HEK293 (cell line): ENCODE results near the gene MAP2.

Experiments
- CTCF ChIP-seq: fragments of 450-650 bp; formaldehyde crosslinking; IDR thresholded peaks from 2 replicates; pipeline ENCODE4 v1.5.1; 2016; ENCODE audit warnings: missing biosample characterization, missing genetic modification characterization
- YY1 ChIP-seq: fragments of 450-650 bp; formaldehyde crosslinking; IDR thresholded peaks from 2 replicates; pipeline ENCODE4 v1.5.1; 2018; ENCODE audit warnings: missing biosample characterization, missing genetic modification characterization
- ZBTB21 ChIP-seq: fragments of 450-650 bp; formaldehyde crosslinking; IDR thresholded peaks from 2 replicates; pipeline ENCODE4 v1.5.1; 2017; ENCODE audit warnings: missing biosample characterization, missing genetic modification characterization
- ZNF175 ChIP-seq: fragments of 450-650 bp; formaldehyde crosslinking; IDR thresholded peaks from 2 replicates; pipeline ENCODE4 v1.5.1; 2016; ENCODE audit warnings: missing biosample characterization, missing genetic modification characterization
- ZNF184 ChIP-seq: fragments of 450-650 bp; IDR thresholded peaks from 2 replicates; pipeline ENCODE4 v1.5.1; 2018; ENCODE audit warnings: missing biosample characterization, mild to moderate bottlenecking, missing genetic modification characterization
- ZNF292 ChIP-seq: fragments of 450-650 bp; formaldehyde crosslinking; IDR thresholded peaks from 2 replicates; pipeline ENCODE4 v1.5.1; 2016; ENCODE audit warnings: low read depth, missing biosample characterization, missing genetic modification characterization, borderline replicate concordance
- ZNF510 ChIP-seq: fragments of 450-650 bp; formaldehyde crosslinking; IDR thresholded peaks from 2 replicates; pipeline ENCODE4 v1.5.1; 2018; ENCODE audit warnings: mild to moderate bottlenecking, missing genetic modification characterization, missing biosample characterization; ENCODE audit not compliant: insufficient replicate concordance
- ZNF513 ChIP-seq: fragments of 450-650 bp; IDR thresholded peaks from 2 replicates; pipeline ENCODE4 v1.5.1; 2018; ENCODE audit warnings: missing biosample characterization, missing genetic modification characterization
- TF ChIP-seq, protein P1 (sequence below): fragments of 450-650 bp; formaldehyde crosslinking; conservative IDR thresholded peaks from 2 replicates; pipeline ENCODE4 v1.5.1; 2016; ENCODE audit warnings: low read depth, missing biosample characterization, missing genetic modification characterization
- TF ChIP-seq, protein P2 (sequence below): fragments of 450-650 bp; formaldehyde crosslinking; IDR thresholded peaks from 2 replicates; pipeline ENCODE4 v1.5.1; 2016; ENCODE audit warnings: missing biosample characterization, missing genetic modification characterization, borderline replicate concordance

- TF ChIP-seq ZNF292 = no peak
- TF ChIP-seq ZNF184 (tag by site-specific recombination) = no peak
- no peak for TF ChIP-seq ZBTB21 (tag by site-specific recombination)
- TF ChIP-seq, protein P1, sequence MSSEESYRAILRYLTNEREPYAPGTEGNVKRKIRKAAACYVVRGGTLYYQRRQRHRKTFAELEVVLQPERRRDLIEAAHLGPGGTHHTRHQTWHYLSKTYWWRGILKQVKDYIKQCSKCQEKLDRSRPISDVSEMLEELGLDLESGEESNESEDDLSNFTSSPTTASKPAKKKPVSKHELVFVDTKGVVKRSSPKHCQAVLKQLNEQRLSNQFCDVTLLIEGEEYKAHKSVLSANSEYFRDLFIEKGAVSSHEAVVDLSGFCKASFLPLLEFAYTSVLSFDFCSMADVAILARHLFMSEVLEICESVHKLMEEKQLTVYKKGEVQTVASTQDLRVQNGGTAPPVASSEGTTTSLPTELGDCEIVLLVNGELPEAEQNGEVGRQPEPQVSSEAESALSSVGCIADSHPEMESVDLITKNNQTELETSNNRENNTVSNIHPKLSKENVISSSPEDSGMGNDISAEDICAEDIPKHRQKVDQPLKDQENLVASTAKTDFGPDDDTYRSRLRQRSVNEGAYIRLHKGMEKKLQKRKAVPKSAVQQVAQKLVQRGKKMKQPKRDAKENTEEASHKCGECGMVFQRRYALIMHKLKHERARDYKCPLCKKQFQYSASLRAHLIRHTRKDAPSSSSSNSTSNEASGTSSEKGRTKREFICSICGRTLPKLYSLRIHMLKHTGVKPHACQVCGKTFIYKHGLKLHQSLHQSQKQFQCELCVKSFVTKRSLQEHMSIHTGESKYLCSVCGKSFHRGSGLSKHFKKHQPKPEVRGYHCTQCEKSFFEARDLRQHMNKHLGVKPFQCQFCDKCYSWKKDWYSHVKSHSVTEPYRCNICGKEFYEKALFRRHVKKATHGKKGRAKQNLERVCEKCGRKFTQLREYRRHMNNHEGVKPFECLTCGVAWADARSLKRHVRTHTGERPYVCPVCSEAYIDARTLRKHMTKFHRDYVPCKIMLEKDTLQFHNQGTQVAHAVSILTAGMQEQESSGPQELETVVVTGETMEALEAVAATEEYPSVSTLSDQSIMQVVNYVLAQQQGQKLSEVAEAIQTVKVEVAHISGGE (tag by site-specific recombination) = no peak
- TF ChIP-seq ZNF513 (tag by site-specific recombination) = no peak
- TF ChIP-seq CTCF (tag by site-specific recombination) = no peak
- TF ChIP-seq YY1 (tag by site-specific recombination) = no peak
- TF ChIP-seq, protein P2, sequence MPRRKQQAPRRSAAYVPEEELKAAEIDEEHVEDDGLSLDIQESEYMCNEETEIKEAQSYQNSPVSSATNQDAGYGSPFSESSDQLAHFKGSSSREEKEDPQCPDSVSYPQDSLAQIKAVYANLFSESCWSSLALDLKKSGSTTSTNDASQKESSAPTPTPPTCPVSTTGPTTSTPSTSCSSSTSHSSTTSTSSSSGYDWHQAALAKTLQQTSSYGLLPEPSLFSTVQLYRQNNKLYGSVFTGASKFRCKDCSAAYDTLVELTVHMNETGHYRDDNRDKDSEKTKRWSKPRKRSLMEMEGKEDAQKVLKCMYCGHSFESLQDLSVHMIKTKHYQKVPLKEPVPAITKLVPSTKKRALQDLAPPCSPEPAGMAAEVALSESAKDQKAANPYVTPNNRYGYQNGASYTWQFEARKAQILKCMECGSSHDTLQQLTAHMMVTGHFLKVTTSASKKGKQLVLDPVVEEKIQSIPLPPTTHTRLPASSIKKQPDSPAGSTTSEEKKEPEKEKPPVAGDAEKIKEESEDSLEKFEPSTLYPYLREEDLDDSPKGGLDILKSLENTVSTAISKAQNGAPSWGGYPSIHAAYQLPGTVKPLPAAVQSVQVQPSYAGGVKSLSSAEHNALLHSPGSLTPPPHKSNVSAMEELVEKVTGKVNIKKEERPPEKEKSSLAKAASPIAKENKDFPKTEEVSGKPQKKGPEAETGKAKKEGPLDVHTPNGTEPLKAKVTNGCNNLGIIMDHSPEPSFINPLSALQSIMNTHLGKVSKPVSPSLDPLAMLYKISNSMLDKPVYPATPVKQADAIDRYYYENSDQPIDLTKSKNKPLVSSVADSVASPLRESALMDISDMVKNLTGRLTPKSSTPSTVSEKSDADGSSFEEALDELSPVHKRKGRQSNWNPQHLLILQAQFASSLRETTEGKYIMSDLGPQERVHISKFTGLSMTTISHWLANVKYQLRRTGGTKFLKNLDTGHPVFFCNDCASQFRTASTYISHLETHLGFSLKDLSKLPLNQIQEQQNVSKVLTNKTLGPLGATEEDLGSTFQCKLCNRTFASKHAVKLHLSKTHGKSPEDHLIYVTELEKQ (tag by site-specific recombination) = no peak
- TF ChIP-seq ZNF175 (tag by site-specific recombination) = no peak
- no peak for TF ChIP-seq ZNF510 (tag by site-specific recombination)
Observed at GRCh38 chr2:209523041-209523740, 99.3 kb downstream of the MAP2 start.
